SJSA1 (cell line): ENCODE results near the gene ANXA9. TPM values are rescaled to one million over a fixed set of nuclear protein-coding genes. Genes with fewer than 3 reads are reported as not detected.

Source experiments
- DNase-seq, 2 experiments: peaks; one replicate each; pipeline ENCODE4 v3.0.0-alpha.2; 2015 to 2020; ENCODE audit warnings: low spot score in 2 of 2, low read depth in 1 of 2
- H3K27ac ChIP-seq: fragments of 250-450 bp; sonication (Bioruptor Pico); 2 replicates; pipeline ENCODE4 v1.5.1; 2020; ENCODE audit warnings: mild to moderate bottlenecking, moderate library complexity
- H3K27me3 ChIP-seq: fragments of 250-450 bp; sonication (Bioruptor Pico); replicated peaks from 2 replicates; pipeline ENCODE4 v1.5.1; 2020; ENCODE audit warnings: mild to moderate bottlenecking, moderate library complexity
- H3K36me3 ChIP-seq: fragments of 250-450 bp; sonication (Bioruptor Pico); 2 replicates; pipeline ENCODE4 v1.5.1; 2020; ENCODE audit warnings: mild to moderate bottlenecking
- H3K4me1 ChIP-seq: fragments of 250-450 bp; sonication (Bioruptor Pico); replicated peaks from 2 replicates; pipeline ENCODE4 v1.6.1; 2021; ENCODE audit warnings: mild to moderate bottlenecking
- H3K4me3 ChIP-seq: fragments of 250-450 bp; sonication (Bioruptor Pico); 2 replicates; pipeline ENCODE4 v1.5.1; 2020; ENCODE audit warnings: mild to moderate bottlenecking
- H3K9me3 ChIP-seq: fragments of 250-450 bp; sonication (Bioruptor Pico); replicated peaks from 2 replicates; pipeline ENCODE4 v1.5.1; 2020; ENCODE audit warnings: mild to moderate bottlenecking
- total RNA-seq: library from RNA; depleted of rRNA; stranded (reverse); fragments of >200 nt; shearing (Covaris generic); gene quantifications from 2 replicates; pipeline ENCODE4 v1.2.3, GENCODE V29; 2014

The ANXA9 gene
- total RNA-seq, 1 experiment from 2014 or later, result not detected

- Histone ChIP-seq H3K4me1 (no peaks in the 10 kb centered on the region), H3K27me3 (no peaks in the 10 kb centered on the region), H3K36me3 (no peaks in the 10 kb centered on the region), H3K4me3 (no peak overlapping the region), H3K9me3 (no peaks in the 10 kb centered on the region), H3K27ac (no peak overlapping the region)
- no peak for DNase-seq
Measured at GRCh38 chr1:150985179-150985825, 3.2 kb downstream of the ANXA9 start.

GRCh38 chr1:150987924-150988323, 5.8 kb downstream of the ANXA9 start:
- Histone ChIP-seq H3K27me3 (no peaks in the 10 kb centered on the region), H3K4me1 (no peaks in the 10 kb centered on the region), H3K9me3 (no peaks in the 10 kb centered on the region)

GRCh38 chr1:150992626-150993025, 10.5 kb downstream of the ANXA9 start:
- no peak overlapping the region for H3K27ac ChIP-seq
- DNase-seq, result no peak

More at GRCh38 chr1:150987924-150988323, 5.8 kb downstream of the ANXA9 start:
- Histone ChIP-seq H3K27ac (no peak overlapping the region), H3K4me3 (no peak overlapping the region), H3K36me3 (no peaks in the 10 kb centered on the region)
- DNase-seq, result no peak

DNA sequence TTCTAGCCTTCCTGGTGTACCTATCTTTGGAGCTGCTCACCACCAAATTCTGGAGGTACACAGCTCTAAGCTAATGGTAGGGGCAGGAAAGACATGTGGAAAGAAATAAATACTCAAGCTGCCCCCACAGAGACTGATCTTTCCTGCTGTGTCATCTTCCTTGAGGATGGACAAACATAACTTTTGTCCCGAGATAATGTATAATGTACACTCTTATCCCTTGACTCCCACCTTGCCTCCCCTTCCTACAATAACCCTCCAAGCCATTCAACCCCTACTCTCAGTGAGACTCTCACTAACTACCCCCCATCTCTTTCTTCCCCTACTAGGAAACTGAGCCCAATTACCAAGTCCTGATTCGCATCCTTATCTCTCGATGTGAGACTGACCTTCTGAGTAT, 12.2 kb downstream of the ANXA9 start:
- peaks cover 9% of the 10 kb centered on the region for H3K4me1 ChIP-seq
- no peak for DNase-seq
- H3K27ac ChIP-seq, result no peak overlapping the region
- no peaks in the 10 kb centered on the region; the same call in 1 of the 2 replicates for H3K36me3 ChIP-seq
- H3K9me3 ChIP-seq, result no peaks in the 10 kb centered on the region
- no peaks in the 10 kb centered on the region for H3K27me3 ChIP-seq
- H3K4me3 ChIP-seq, result no peak overlapping the region

More at GRCh38 chr1:150992626-150993025, 10.5 kb downstream of the ANXA9 start:
- no peaks in the 10 kb centered on the region; the same call in 1 of the 2 replicates for H3K36me3 ChIP-seq
- no peaks in the 10 kb centered on the region for H3K9me3 ChIP-seq
- H3K27me3 ChIP-seq, result no peaks in the 10 kb centered on the region
- no peak overlapping the region for H3K4me3 ChIP-seq
- H3K4me1 ChIP-seq, result no peaks in the 10 kb centered on the region

GRCh38 chr1:150995460-150995859, 13.4 kb downstream of the ANXA9 start:
- DNase-seq, result no peak

GRCh38 chr1:150995896-150996295, 13.8 kb downstream of the ANXA9 start:
- no peaks in the 10 kb centered on the region for H3K27me3 ChIP-seq
- H3K4me1 ChIP-seq, result peaks cover 19% of the 10 kb centered on the region
- H3K9me3 ChIP-seq, result no peaks in the 10 kb centered on the region
- no peak overlapping the region for H3K27ac ChIP-seq
- no peaks in the 10 kb centered on the region; the same call in 1 of the 2 replicates for H3K36me3 ChIP-seq
- peak in 1 of 2 experiments; percentile 52 for DNase-seq
- H3K4me3 ChIP-seq, result no peak overlapping the region

More at GRCh38 chr1:150995460-150995859, 13.4 kb downstream of the ANXA9 start:
- no peaks in the 10 kb centered on the region; the same call in 1 of the 2 replicates for H3K36me3 ChIP-seq
- peaks cover 19% of the 10 kb centered on the region for H3K4me1 ChIP-seq
- no peak overlapping the region for H3K4me3 ChIP-seq
- H3K27ac ChIP-seq, result no peak overlapping the region
- H3K27me3 ChIP-seq, result no peaks in the 10 kb centered on the region
- no peaks in the 10 kb centered on the region for H3K9me3 ChIP-seq

DNA sequence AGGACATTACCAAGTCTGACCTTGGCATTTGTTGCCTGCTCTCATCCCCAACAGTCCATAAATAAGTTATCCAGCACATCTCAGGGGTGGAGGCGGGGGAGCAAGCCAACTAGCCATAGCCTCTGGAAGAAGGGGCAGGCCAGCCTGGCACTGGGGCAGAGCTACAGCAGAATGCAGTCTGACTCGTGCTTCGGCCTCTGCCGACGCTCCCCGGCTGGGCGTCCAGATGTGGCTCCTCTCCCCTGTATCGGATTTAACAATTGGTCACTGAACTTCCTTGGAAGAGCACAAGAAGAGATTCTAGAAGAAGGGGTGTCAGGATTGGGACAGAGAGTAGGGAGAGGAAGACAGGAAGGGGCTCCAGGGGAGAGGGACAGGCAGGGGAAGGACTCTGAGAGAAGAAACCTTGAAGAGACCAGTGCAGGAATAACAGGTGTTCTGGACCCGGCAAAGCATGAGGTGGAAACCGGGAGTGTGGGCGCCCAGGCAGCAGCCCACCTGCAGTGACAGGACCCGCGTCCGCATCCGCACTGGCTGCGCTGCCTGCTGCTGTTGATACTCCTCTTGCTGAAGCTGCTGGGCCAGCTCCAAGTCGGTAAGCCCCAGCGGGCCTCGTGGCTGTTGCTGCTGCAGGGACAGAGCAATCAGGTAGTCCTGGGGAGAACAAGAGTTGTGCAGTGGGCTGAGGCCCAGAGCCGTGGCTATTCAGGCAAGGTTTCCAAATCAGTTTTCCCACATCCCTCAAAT, 15.2 kb downstream of the ANXA9 start:
- peaks cover 19% of the 10 kb centered on the region for H3K4me1 ChIP-seq
- DNase-seq, result no peak
- no peaks in the 10 kb centered on the region for H3K27me3 ChIP-seq
- no peak overlapping the region for H3K27ac ChIP-seq
- no peaks in the 10 kb centered on the region; the same call in 1 of the 2 replicates for H3K36me3 ChIP-seq
- H3K4me3 ChIP-seq, result no peak overlapping the region
- H3K9me3 ChIP-seq, result no peaks in the 10 kb centered on the region

DNA sequence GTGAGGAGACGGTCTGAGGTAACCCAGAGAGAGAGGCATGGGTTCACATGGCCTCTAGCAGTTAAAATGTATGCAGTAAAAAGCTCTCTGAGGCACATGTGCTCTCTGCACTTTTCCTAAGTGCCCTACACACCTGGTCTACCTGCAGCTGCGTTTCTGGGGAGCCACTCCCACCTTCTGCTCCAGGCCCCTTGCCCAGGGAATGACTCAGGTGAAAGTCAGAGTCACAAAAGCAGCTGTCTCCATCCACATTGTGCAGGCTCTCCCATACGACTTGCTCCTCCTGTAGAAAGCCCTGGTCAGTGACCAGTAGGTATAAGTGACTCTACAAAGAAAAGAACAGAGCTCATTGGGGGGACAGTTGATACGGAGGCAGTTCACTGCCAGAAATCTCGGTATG, 15.9 kb downstream of the ANXA9 start:
- peaks cover 19% of the 10 kb centered on the region for H3K4me1 ChIP-seq
- H3K9me3 ChIP-seq, result no peaks in the 10 kb centered on the region
- H3K36me3 ChIP-seq, result no peaks in the 10 kb centered on the region; the same call in 1 of the 2 replicates
- no peak overlapping the region for H3K4me3 ChIP-seq
- no peak overlapping the region for H3K27ac ChIP-seq
- no peaks in the 10 kb centered on the region for H3K27me3 ChIP-seq
- DNase-seq, result no peak

DNA sequence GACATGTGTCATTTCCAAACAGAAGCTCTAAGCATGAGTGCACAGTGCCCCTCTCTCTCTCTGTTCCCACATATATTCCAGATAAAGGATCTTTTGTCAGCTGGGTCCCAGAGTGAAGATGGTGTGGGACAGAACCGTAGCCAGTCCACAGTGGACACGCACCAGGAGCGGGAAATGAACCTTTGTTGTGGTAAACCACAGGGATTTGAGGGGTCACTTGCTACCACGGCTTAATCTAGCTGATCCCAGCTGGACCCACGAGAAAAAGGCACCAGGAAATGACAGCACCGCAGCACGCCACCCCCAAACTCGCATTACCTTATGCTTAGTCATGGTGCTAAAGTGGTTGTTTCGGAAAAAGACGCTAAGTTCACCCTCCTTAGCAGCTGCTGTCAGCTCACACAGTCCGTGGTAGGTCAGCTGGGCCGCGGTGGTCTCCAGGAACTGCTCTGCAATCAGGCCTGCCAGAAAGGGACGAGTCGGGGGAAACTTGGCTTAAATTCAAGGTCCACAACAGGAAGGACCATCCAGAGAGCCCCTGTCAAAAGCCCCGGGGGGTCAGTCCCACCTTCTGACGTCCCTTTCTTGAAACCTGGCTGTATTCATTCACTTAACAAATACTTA, 17.1 kb downstream of the ANXA9 start:
- peak overlapping the region; percentile 87 for H3K27ac ChIP-seq
- H3K4me1 ChIP-seq, result peaks cover 19% of the 10 kb centered on the region
- peak; percentile 79 to 82 for DNase-seq

GRCh38 chr1:150999926-151000325, 17.8 kb downstream of the ANXA9 start:
- DNase-seq, result no peak
- Histone ChIP-seq H3K9me3 (no peaks in the 10 kb centered on the region), H3K27ac (peak overlapping the region; percentile 87), H3K27me3 (no peaks in the 10 kb centered on the region), H3K36me3 (no peaks in the 10 kb centered on the region; the same call in 1 of the 2 replicates), H3K4me1 (peaks cover 19% of the 10 kb centered on the region), H3K4me3 (no peak overlapping the region)

More for the DNA sequence above, 17.1 kb downstream of the ANXA9 start:
- Histone ChIP-seq H3K36me3 (no peaks in the 10 kb centered on the region; the same call in 1 of the 2 replicates), H3K27me3 (no peaks in the 10 kb centered on the region), H3K9me3 (no peaks in the 10 kb centered on the region), H3K4me3 (no peak overlapping the region)

- Histone ChIP-seq H3K27ac (no peak overlapping the region), H3K9me3 (no peaks in the 10 kb centered on the region), H3K27me3 (no peaks in the 10 kb centered on the region), H3K36me3 (no peaks in the 10 kb centered on the region; the same call in 1 of the 2 replicates), H3K4me3 (no peak overlapping the region), H3K4me1 (peaks cover 19% of the 10 kb centered on the region)
- DNase-seq, result no peak
Measured at GRCh38 chr1:151000408-151000807, 18.3 kb downstream of the ANXA9 start.

DNA sequence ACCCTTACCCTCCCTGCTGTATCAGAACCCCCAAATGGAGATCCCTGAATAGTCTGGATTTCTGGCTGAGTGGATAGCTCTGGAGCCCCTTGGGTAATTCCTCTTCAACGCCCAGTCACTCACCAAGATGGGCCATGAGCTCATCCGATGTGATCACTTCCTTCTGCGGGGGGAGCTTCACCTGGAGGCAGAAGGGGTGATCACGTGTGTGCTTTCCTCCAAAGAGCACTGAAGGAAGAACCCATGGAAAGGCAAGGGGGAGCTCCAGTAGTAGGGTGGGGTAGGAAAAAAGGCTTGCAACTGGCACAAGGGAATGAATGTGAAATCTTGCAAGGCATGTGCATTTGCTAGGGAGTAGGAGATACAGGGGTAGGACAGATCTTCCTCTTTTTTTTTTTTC, 19.5 kb downstream of the ANXA9 start:
- Histone ChIP-seq H3K36me3 (no peaks in the 10 kb centered on the region; the same call in 1 of the 2 replicates), H3K4me1 (peaks cover 30% of the 10 kb centered on the region), H3K27ac (no peak overlapping the region), H3K4me3 (no peak overlapping the region), H3K27me3 (no peaks in the 10 kb centered on the region), H3K9me3 (no peaks in the 10 kb centered on the region)
- DNase-seq, result no peak

DNA sequence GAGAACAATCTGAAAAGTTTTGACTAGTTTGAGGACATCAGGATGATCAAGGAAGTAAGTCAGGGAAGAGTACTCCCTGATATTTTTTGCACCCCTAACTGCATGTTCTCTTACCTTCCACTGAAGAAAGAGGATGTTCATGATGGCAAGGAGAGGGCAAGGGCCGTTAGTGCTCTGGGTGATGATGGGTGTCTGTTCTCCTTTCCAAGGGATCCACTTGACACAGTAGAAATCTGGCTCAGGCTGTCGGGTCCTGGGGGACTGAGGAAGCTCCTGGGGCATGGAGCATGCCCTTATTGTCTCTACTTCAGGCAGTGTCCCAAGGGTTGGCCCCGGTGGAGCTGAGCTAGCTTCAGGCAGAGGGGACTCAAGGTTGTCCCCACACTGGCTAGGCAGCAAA, 20.0 kb downstream of the ANXA9 start:
- peaks cover 35% of the 10 kb centered on the region for H3K4me1 ChIP-seq
- H3K27me3 ChIP-seq, result no peaks in the 10 kb centered on the region
- no peaks in the 10 kb centered on the region for H3K9me3 ChIP-seq
- no peak overlapping the region for H3K4me3 ChIP-seq
- H3K27ac ChIP-seq, result no peak overlapping the region
- H3K36me3 ChIP-seq, result no peaks in the 10 kb centered on the region; the same call in 1 of the 2 replicates
- no peak for DNase-seq

DNA sequence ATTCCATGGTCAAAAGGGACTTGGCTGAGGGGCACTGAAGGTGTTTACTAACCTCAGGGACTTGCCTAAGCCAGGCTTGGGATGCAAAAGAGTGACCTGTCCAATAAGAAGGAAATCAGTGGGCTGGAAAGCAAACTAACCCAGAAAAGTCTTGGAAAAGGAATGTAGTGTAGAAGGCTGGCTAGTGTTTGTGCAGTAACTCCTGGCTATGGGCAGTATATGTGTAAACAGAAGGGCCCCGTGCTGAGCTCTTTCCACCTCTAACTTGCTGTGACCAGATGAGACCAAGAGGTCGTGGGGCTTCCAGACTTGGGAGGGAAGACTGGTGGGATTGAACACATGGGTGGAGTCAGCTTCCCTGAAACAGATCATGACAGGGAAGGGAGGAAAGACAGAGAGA, 20.5 kb downstream of the ANXA9 start:
- no peaks in the 10 kb centered on the region for H3K9me3 ChIP-seq
- no peak for DNase-seq
- H3K27me3 ChIP-seq, result no peaks in the 10 kb centered on the region
- no peak overlapping the region for H3K27ac ChIP-seq
- H3K4me3 ChIP-seq, result no peak overlapping the region
- H3K4me1 ChIP-seq, result peaks cover 40% of the 10 kb centered on the region
- H3K36me3 ChIP-seq, result no peaks in the 10 kb centered on the region; the same call in 1 of the 2 replicates
